Esophagus muscularis mucosa (tissue), 4 donors: Measurements from ENCODE around the gene TSPYL1. TPM values are rescaled to one million over a fixed set of nuclear protein-coding genes. Genes with fewer than 3 reads are reported as not detected.
A peak's percentile ranks its signal among the peaks of the same experiment; 100 is the strongest.
"Not testable (repeated sequence)": the region's sequence is repeated elsewhere in the genome, so short reads cannot be mapped to it uniquely, and the experiment has no call there.

Experiments
- DNase-seq: peaks from one replicate; pipeline ENCODE4 v3.0.0-alpha.2; 2017; ENCODE audit errors: extremely low spot score
- H3K27ac ChIP-seq, 4 donors: fragments of 200-600 bp; sonication (generic); replicated peaks in 1 of 4; 1 replicate in 3 of 4; 2 replicates in 1 of 4; pipeline ENCODE4 v1.5.1; 2016 to 2019; ENCODE audit warnings: mild to moderate bottlenecking in 1 of 4
- H3K27me3 ChIP-seq, 4 donors: fragments of 200-600 bp; sonication (generic); one replicate each; pipeline versions ENCODE4 v1.5.1 to v1.6.0; 2016 to 2019
- H3K36me3 ChIP-seq, 4 donors: fragments of 200-600 bp; sonication (generic); one replicate each; pipeline ENCODE4 v1.5.1; 2016 to 2019
- H3K4me1 ChIP-seq, 4 donors: fragments of 200-600 bp; sonication (generic); one replicate each; pipeline ENCODE4 v1.5.1; 2016 to 2019
- H3K4me3 ChIP-seq, 4 donors: fragments of 200-600 bp; sonication (generic); 1 replicate in 2 of 4; 2 replicates in 2 of 4; pipeline ENCODE4 v1.5.1; 2016 to 2019; ENCODE audit warnings: mild to moderate bottlenecking in 4 of 4, moderate library complexity in 1 of 4
- H3K9me3 ChIP-seq, 4 donors: fragments of 200-600 bp; sonication (generic); 1 replicate in 3 of 4; 2 replicates in 1 of 4; pipeline ENCODE4 v1.5.1; 2016 to 2019
- EP300 ChIP-seq: sonication (generic); formaldehyde crosslinking; IDR thresholded peaks from one replicate; pipeline ENCODE4 v1.6.1; 2017; ENCODE audit warnings: antibody characterized with exemption
- POLR2A ChIP-seq: fragments of 450-650 bp; IDR thresholded peaks from one replicate; pipeline ENCODE4 v1.6.1; 2017; ENCODE audit warnings: antibody characterized with exemption, moderate library complexity, mild to moderate bottlenecking, low read depth
- POLR2AphosphoS5 ChIP-seq, 2 donors: sonication (generic); formaldehyde crosslinking; IDR thresholded peaks; one replicate each; pipeline ENCODE4 v1.6.1; 2017; ENCODE audit warnings: antibody characterized with exemption in 2 of 2
- WGBS: methylation state at CpG from one replicate; pipeline ENCODE4 v1.1.5; 2018; 5-methylcytosine and 5-hydroxymethylcytosine counted together
- intact Hi-C: fragments of 100-400 bp; cut with DNase I; formaldehyde crosslinking; loops from one replicate; pipeline ENCODE4 v1.15.1; 2023
- total RNA-seq, 4 donors: library from RNA; depleted of rRNA; stranded (reverse); fragments of >200 nt; gene quantifications; one replicate each; pipeline versions ENCODE4 v1.1.0 to v1.2.1, GENCODE V29; 2016
- TF ChIP-seq, protein P1 (sequence below), 3 experiments: fragments of 200-600 bp in 2 of 3; fragments of 450-650 bp in 1 of 3; sonication (generic) in 2 of 3; IDR thresholded peaks; one replicate each; pipeline ENCODE4 v1.5.1; 2017 to 2019; ENCODE audit warnings: antibody characterized with exemption in 3 of 3, mild to moderate bottlenecking in 2 of 3, moderate library complexity in 1 of 3

TSPYL1 gene
- total RNA-seq, 4 donors from 2014 or later, result 67.7 to 113 (median 92.5) TPM

- Histone ChIP-seq H3K27ac (no peak overlapping the region), H3K9me3 (no peaks in the 10 kb centered on the region), H3K27me3 (no peaks in the 10 kb centered on the region), H3K36me3 (no peaks in the 10 kb centered on the region), H3K4me3 (no peak overlapping the region), H3K4me1 (no peaks in the 10 kb centered on the region)
- intact Hi-C loops, result loop anchor here (1.0 to 10.0 kb wide), 2 partner anchors 245 to 278 kb away; no protein-coding TSS in a partner anchor
- 81% methylated on average over 1 of the region's 1 CpG for WGBS
- TF ChIP-seq EP300, result no peak
- TF ChIP-seq, protein P1, sequence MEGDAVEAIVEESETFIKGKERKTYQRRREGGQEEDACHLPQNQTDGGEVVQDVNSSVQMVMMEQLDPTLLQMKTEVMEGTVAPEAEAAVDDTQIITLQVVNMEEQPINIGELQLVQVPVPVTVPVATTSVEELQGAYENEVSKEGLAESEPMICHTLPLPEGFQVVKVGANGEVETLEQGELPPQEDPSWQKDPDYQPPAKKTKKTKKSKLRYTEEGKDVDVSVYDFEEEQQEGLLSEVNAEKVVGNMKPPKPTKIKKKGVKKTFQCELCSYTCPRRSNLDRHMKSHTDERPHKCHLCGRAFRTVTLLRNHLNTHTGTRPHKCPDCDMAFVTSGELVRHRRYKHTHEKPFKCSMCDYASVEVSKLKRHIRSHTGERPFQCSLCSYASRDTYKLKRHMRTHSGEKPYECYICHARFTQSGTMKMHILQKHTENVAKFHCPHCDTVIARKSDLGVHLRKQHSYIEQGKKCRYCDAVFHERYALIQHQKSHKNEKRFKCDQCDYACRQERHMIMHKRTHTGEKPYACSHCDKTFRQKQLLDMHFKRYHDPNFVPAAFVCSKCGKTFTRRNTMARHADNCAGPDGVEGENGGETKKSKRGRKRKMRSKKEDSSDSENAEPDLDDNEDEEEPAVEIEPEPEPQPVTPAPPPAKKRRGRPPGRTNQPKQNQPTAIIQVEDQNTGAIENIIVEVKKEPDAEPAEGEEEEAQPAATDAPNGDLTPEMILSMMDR (IDR thresholded peaks at IDR 0.05), result no peak
- no peak for TF ChIP-seq POLR2AphosphoS5 (IDR thresholded peaks at IDR 0.05)
- DNase-seq, result no peak
Measured at GRCh38 chr6:116286773-116287358, 7.1 kb upstream of the TSPYL1 start.

GRCh38 chr6:116284984-116285383 lies 5.3 kb upstream of the TSPYL1 start:
- 97% methylated on average over 4 of the region's 4 CpGs for WGBS
- H3K27me3 ChIP-seq, DNase-seq, H3K4me3 ChIP-seq, H3K9me3 ChIP-seq, H3K27ac ChIP-seq, H3K36me3 ChIP-seq: not testable (repeated sequence)
- intact Hi-C loops, result loop anchor here (5.0 to 10.0 kb wide), 2 partner anchors 87 to 280 kb away; partner anchors contain the start of gene DSE
- peaks cover 0 to 12% (median 7%) of the 10 kb centered on the region in 4 donors for H3K4me1 ChIP-seq

DNA sequence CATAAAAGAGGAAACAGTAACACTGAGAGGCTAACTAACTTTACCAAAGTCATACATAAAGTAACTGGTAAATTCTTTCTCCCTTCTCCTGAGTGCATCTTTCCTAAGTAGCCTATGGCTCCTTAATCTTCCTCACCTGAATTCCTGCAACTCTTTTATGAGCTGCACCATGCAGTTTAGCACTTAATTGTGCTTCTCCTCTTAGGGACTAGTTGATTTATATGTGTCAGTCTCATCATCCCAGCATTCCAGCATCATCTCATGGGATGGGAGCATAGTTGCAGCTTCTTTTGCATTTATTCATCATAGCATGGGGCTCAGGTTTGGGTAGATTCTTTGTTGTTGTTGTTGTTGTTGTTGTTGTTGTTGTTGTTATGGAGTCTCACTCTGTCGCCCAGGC lies 3.5 kb upstream of the TSPYL1 start:
- Histone ChIP-seq H3K27me3 (no peaks in the 10 kb centered on the region), H3K4me1 (peaks cover 6 to 18% (median 13%) of the 10 kb centered on the region in 4 donors), H3K4me3 (no peak overlapping the region), H3K36me3 (peaks cover 0 to 2% (median 0%) of the 10 kb centered on the region in 4 donors), H3K27ac (no peak overlapping the region), H3K9me3 (no peaks in the 10 kb centered on the region)
- TF ChIP-seq POLR2A (no peak), POLR2AphosphoS5 (IDR thresholded peaks at IDR 0.05) (no peak), EP300 (no peak)
- TF ChIP-seq, protein P1 (IDR thresholded peaks at IDR 0.05), result no peak
- no peak for DNase-seq
- WGBS, result 80% methylated on average over 1 of the region's 1 CpG
- intact Hi-C loops, result loop anchor here (5.0 to 10.0 kb wide), 2 partner anchors 89 to 282 kb away; partner anchors contain the start of gene DSE

DNA sequence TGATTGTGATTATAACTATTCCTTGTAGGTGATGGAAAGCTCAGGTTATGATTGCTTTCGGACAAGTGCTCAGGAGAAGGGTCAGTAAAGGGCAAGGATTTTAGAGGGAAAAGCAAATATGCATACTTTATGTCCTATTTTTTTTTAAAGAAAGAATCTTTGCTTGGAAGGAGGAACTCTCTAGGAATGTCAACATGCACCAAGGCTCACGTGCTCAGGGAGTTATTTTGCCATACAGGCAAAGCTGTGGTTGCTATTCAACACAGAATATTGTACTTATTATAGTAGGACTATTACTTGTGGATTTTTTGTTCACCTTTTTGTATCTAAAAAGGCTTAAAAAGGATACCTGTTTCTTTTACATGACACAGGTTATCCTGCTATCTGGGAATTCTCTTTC lies 3.0 kb upstream of the TSPYL1 start:
- no peak overlapping the region for H3K27ac ChIP-seq
- H3K27me3 ChIP-seq, result no peaks in the 10 kb centered on the region
- no peaks in the 10 kb centered on the region for H3K9me3 ChIP-seq
- WGBS, result 64% methylated on average over 2 of the region's 2 CpGs
- H3K36me3 ChIP-seq, result peaks cover 0 to 6% (median 0%) of the 10 kb centered on the region in 4 donors
- no peak for TF ChIP-seq POLR2AphosphoS5 (IDR thresholded peaks at IDR 0.05)
- TF ChIP-seq POLR2A, result no peak
- no peak for TF ChIP-seq EP300
- TF ChIP-seq, protein P1 (IDR thresholded peaks at IDR 0.05), result no peak
- no peak for DNase-seq
- no peak overlapping the region for H3K4me3 ChIP-seq
- intact Hi-C loops, result loop anchor here (5.0 to 10.0 kb wide), 2 partner anchors 90 to 282 kb away; partner anchors contain the start of gene DSE
- H3K4me1 ChIP-seq, result peaks cover 10 to 23% (median 18%) of the 10 kb centered on the region in 4 donors

GRCh38 chr6:116280933-116281316 lies 1.2 kb upstream of the TSPYL1 start:
- no peak for DNase-seq
- intact Hi-C loops, result loop anchor here (5.0 to 10.0 kb wide), 2 partner anchors 91 to 284 kb away; partner anchors contain the start of gene DSE
- H3K27ac ChIP-seq, result peak overlapping the region in 3 of 4 donors; percentile 95 to 99 (median 98)
- H3K27me3 ChIP-seq, result no peaks in the 10 kb centered on the region
- H3K4me3 ChIP-seq, result peak overlapping the region in 1 of 4 donors; percentile 78
- TF ChIP-seq POLR2A, result no peak
- TF ChIP-seq POLR2AphosphoS5 (IDR thresholded peaks at IDR 0.05), result no peak
- TF ChIP-seq, protein P1 (IDR thresholded peaks at IDR 0.05), result no peak
- TF ChIP-seq EP300, result no peak
- WGBS, result 89% methylated on average over 5 of the region's 5 CpGs
- no peaks in the 10 kb centered on the region for H3K9me3 ChIP-seq
- H3K36me3 ChIP-seq, result peaks cover 0 to 6% (median 0%) of the 10 kb centered on the region in 4 donors
- peaks cover 28 to 40% (median 36%) of the 10 kb centered on the region in 4 donors for H3K4me1 ChIP-seq
